ENCODE measurements around the gene ANGEL2.

The ANGEL2 gene

GRCh38 chr1:212944229-212944901 is 71.3 kb downstream of the ANGEL2 start:
- no peak for DNase-seq (ENCODE audit: low read depth)
- no peak for TF ChIP-seq CTCF (IDR thresholded peaks at IDR 0.05; ENCODE audit: insufficient read depth, low read depth, low read length, missing control alignments)
- no peak overlapping the region for H3K4me3 ChIP-seq (ENCODE audit: low read length)

- no peak for TF ChIP-seq CTCF (IDR thresholded peaks at IDR 0.05; ENCODE audit: insufficient read depth, low read depth, low read length, missing control alignments)
- DNase-seq (ENCODE audit: low read depth): no peak
Observed at GRCh38 chr1:212943393-212943710, 72.3 kb downstream of the ANGEL2 start.

GRCh38 chr1:212942679-212943392 is 72.8 kb downstream of the ANGEL2 start:
- no peak overlapping the region for H3K4me3 ChIP-seq (ENCODE audit: low read length)
- no peak for TF ChIP-seq CTCF (IDR thresholded peaks at IDR 0.05; ENCODE audit: insufficient read depth, low read depth, low read length, missing control alignments)

More at GRCh38 chr1:212943393-212943710, 72.3 kb downstream of the ANGEL2 start:
- H3K4me3 ChIP-seq (ENCODE audit: low read length): no peak overlapping the region

More at GRCh38 chr1:212942679-212943392, 72.8 kb downstream of the ANGEL2 start:
- no peak for DNase-seq (ENCODE audit: low read depth)
